Measurements from ENCODE around the gene HAND2.

HAND2 gene

GRCh38 chr4:173499658-173500535 is 30.1 kb downstream of the HAND2 start:
- Histone ChIP-seq H3K4me1 (ENCODE audit: insufficient read depth, low read length) (no peaks in the 10 kb centered on the region), H2AFZ (ENCODE audit: low read depth, low read length) (no peak overlapping the region), H3K9me3 (ENCODE audit: low read length) (no peaks in the 10 kb centered on the region), H3K27me3 (ENCODE audit: insufficient read depth, low read length) (peaks cover 37% of the 10 kb centered on the region), H3K36me3 (ENCODE audit: insufficient read depth, low read length) (no peaks in the 10 kb centered on the region), H3K4me3 (ENCODE audit: low read length) (no peak overlapping the region)

- H3K36me3 ChIP-seq (ENCODE audit: insufficient read depth, low read length), result no peaks in the 10 kb centered on the region
- no peak overlapping the region for H3K4me3 ChIP-seq (ENCODE audit: low read length)
- H3K9me3 ChIP-seq (ENCODE audit: low read length), result no peaks in the 10 kb centered on the region
- peaks cover 4% of the 10 kb centered on the region for H3K4me1 ChIP-seq (ENCODE audit: insufficient read depth, low read length)
- no peak overlapping the region for H2AFZ ChIP-seq (ENCODE audit: low read depth, low read length)
- H3K27me3 ChIP-seq (ENCODE audit: insufficient read depth, low read length), result peaks cover 34% of the 10 kb centered on the region
These were observed 31.3 kb downstream of the HAND2 start for GRCh38 chr4:173498771-173499170.

DNA sequence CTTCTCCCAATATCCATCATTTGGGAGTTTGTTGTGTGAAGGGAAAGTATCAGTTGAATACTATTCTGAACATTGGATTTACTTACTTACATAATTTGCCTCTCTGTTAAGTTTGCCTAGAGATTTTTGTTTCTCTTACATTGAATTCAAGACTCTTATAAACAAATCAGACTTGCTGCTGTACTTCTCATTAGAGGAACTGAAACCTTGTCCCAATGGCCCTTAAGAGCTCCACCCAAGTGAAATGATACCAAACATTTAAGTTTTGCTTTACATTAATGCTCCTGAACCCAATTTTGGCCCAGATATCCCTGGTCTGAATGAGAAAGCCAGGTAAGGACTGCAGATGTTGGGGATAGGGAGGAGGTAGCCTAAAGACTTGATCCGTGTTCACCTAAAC is 32.0 kb downstream of the HAND2 start:
- Histone ChIP-seq H3K4me1 (ENCODE audit: insufficient read depth, low read length) (peaks cover 4% of the 10 kb centered on the region), H2AFZ (ENCODE audit: low read depth, low read length) (no peak overlapping the region), H3K27me3 (ENCODE audit: insufficient read depth, low read length) (peaks cover 34% of the 10 kb centered on the region), H3K9me3 (ENCODE audit: low read length) (no peaks in the 10 kb centered on the region), H3K4me3 (ENCODE audit: low read length) (no peak overlapping the region), H3K36me3 (ENCODE audit: insufficient read depth, low read length) (no peaks in the 10 kb centered on the region)

DNA sequence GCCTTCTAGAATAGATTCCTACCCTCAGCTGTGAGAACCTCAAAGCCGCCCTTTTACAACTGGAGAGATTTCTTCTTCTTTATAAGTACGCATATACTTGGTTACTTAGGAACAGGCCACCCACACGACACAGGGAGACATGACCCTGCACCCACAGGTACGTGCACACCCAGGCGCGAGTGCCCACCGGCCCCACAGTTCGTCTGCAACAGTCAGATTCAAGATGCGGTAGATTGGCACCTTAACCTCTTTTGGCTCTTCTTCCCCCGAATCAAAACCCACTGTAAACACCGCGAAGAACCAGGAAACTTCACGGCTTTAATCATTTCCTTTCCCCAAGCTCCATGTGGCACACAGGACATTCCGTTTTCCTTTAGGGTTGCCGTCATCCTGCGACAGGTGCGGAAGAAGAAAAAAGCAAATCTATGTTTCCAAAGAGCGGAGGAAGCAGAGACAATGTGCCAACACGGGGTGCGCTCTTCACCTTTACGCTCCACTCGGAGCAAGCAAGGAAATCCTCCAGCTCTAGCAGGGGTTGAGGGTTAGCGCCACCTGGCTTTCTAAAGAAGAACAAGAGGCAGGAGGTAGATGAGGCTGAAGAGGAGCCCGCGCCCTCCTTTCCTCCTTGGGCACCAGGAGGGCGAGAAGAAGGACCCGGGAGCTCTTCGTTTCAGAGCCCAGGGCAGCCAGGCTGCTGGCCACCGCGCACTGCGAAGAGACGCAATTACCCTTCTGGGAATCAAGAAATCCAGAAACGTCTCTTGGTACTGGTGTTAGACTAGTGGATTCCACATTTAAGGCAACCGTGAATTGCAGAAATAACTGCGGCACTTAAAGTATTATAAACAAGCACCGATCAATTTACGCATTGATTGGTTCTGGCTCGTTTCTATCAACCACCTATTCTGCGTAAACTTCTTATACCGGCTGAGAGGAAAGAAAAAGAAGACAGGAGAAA is 35.7 kb downstream of the HAND2 start:
- peak overlapping the region; percentile 22 for H3K4me3 ChIP-seq (ENCODE audit: low read length)

GRCh38 chr4:173493041-173493440 is 37.0 kb downstream of the HAND2 start:
- no peaks in the 10 kb centered on the region for H3K36me3 ChIP-seq (ENCODE audit: insufficient read depth, low read length)
- no peaks in the 10 kb centered on the region for H3K9me3 ChIP-seq (ENCODE audit: low read length)
- no peak overlapping the region for H2AFZ ChIP-seq (ENCODE audit: low read depth, low read length)
- H3K4me1 ChIP-seq (ENCODE audit: insufficient read depth, low read length), result peaks cover 4% of the 10 kb centered on the region
- H3K27me3 ChIP-seq (ENCODE audit: insufficient read depth, low read length), result peaks cover 26% of the 10 kb centered on the region
- H3K4me3 ChIP-seq (ENCODE audit: low read length), result no peak overlapping the region

More for the DNA sequence above, 35.7 kb downstream of the HAND2 start:
- peaks cover 28% of the 10 kb centered on the region for H3K27me3 ChIP-seq (ENCODE audit: insufficient read depth, low read length)
- peaks cover 4% of the 10 kb centered on the region for H3K4me1 ChIP-seq (ENCODE audit: insufficient read depth, low read length)
- no peaks in the 10 kb centered on the region for H3K36me3 ChIP-seq (ENCODE audit: insufficient read depth, low read length)
- H3K9me3 ChIP-seq (ENCODE audit: low read length), result no peaks in the 10 kb centered on the region
- no peak overlapping the region for H2AFZ ChIP-seq (ENCODE audit: low read depth, low read length)

DNA sequence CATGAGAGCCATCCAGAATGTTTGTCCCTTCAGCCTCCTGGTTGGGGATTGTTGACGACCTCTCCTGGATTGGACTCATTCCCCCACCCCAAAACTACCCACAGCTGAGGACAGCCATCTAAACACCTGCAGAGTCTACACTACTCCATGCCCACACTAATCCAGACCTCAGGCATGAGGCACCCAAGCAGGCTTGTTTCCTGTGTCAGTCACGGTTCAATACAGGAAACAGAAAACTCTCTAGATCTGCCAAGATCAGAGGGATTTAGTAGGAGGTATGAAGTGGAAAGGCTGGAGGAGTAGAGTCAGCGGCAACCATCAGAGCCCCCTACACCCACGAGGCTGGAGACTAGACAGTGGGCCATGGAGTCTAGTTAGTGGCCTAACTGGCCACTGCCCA is 37.7 kb downstream of the HAND2 start:
- Histone ChIP-seq H3K36me3 (ENCODE audit: insufficient read depth, low read length) (no peaks in the 10 kb centered on the region), H3K27me3 (ENCODE audit: insufficient read depth, low read length) (peaks cover 26% of the 10 kb centered on the region), H3K9me3 (ENCODE audit: low read length) (no peaks in the 10 kb centered on the region), H3K4me3 (ENCODE audit: low read length) (no peak overlapping the region), H2AFZ (ENCODE audit: low read depth, low read length) (no peak overlapping the region), H3K4me1 (ENCODE audit: insufficient read depth, low read length) (peaks cover 4% of the 10 kb centered on the region)

DNA sequence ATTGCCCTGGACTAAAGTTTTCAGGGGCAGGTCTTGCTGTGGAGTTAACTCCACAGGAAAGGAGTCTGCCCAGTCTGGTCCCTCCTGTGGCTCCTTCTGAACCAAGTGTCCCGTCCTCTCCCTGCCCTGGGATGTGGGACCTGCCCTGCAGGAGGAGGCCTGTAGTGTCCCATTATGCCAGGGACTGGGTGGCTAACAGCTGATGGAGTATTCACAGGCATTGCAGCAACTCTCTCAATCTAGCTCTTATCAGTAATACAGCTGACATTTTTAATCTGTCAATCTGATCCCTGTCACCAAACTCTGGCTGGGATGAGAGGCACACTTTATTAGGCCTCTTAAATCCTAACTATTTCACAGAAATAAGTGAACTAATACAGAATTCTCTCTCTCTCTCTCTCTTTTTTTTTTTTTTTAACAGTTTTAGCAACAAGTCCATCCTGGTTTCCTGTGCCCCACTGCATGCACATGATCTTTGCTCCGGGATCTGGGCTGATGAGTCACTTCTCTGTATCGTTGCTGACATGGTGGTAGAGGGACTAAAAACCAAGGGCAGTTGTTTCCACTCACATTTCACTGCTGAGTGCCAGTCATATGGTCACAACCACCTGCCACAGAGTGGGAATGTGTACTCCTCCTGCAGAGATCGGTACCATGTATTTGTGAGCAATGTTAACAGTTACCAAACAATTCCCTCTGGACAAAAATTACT is 39.1 kb downstream of the HAND2 start:
- Histone ChIP-seq H2AFZ (ENCODE audit: low read depth, low read length) (no peak overlapping the region), H3K9me3 (ENCODE audit: low read length) (no peaks in the 10 kb centered on the region), H3K36me3 (ENCODE audit: insufficient read depth, low read length) (no peaks in the 10 kb centered on the region), H3K4me3 (ENCODE audit: low read length) (no peak overlapping the region), H3K27me3 (ENCODE audit: insufficient read depth, low read length) (peaks cover 20% of the 10 kb centered on the region), H3K4me1 (ENCODE audit: insufficient read depth, low read length) (peaks cover 4% of the 10 kb centered on the region)

DNA sequence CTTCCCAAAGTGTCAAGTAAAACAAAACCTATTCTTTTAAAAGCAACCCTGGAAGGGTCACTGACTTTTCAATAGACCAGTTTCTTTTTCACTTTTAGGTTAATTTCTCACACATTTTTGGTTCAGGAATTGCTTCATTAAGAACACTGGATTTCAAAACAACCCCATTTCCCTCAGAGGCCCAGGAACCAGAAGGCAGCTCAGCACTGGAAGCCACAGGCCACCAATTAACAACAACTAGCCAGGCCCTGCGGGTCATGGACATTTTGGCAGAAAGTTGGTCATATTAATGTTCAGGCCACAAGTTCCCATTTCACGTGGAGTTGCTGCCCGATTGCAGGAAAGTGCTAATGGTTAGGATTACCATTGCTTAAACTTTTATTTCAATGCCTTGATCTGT is 39.8 kb downstream of the HAND2 start:
- H2AFZ ChIP-seq (ENCODE audit: low read depth, low read length), result no peak overlapping the region
- H3K27me3 ChIP-seq (ENCODE audit: insufficient read depth, low read length), result peaks cover 18% of the 10 kb centered on the region
- no peak overlapping the region for H3K4me3 ChIP-seq (ENCODE audit: low read length)
- no peaks in the 10 kb centered on the region for H3K36me3 ChIP-seq (ENCODE audit: insufficient read depth, low read length)
- H3K4me1 ChIP-seq (ENCODE audit: insufficient read depth, low read length), result peaks cover 4% of the 10 kb centered on the region
- H3K9me3 ChIP-seq (ENCODE audit: low read length), result no peaks in the 10 kb centered on the region

GRCh38 chr4:173489514-173489913 is 40.5 kb downstream of the HAND2 start:
- Histone ChIP-seq H3K27me3 (ENCODE audit: insufficient read depth, low read length) (peaks cover 11% of the 10 kb centered on the region), H3K9me3 (ENCODE audit: low read length) (no peaks in the 10 kb centered on the region)

DNA sequence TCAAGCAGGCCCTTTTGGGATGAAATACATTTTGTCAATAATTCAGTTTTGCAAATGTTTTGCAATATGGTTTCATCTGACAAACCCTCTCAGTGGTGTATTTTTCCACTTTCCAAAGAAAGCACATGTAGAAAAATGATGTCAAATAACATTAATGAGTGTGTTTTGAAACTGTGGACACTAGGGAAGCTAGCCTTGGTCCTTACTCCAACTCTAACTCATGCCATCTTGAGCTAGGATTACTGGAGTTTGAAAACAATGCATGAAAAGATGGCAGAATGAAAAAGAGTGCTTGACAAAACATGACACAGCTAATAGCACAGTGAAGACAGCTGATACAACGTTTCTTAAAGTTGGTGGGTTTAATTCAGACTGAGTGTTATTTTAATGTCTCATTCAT is 41.4 kb downstream of the HAND2 start:
- no peaks in the 10 kb centered on the region for H3K4me1 ChIP-seq (ENCODE audit: insufficient read depth, low read length)
- no peak overlapping the region for H3K4me3 ChIP-seq (ENCODE audit: low read length)
- no peaks in the 10 kb centered on the region for H3K36me3 ChIP-seq (ENCODE audit: insufficient read depth, low read length)
- no peak overlapping the region for H2AFZ ChIP-seq (ENCODE audit: low read depth, low read length)
- H3K27me3 ChIP-seq (ENCODE audit: insufficient read depth, low read length), result peaks cover 10% of the 10 kb centered on the region
- H3K9me3 ChIP-seq (ENCODE audit: low read length), result no peaks in the 10 kb centered on the region

More at GRCh38 chr4:173489514-173489913, 40.5 kb downstream of the HAND2 start:
- H3K4me1 ChIP-seq (ENCODE audit: insufficient read depth, low read length), result peaks cover 4% of the 10 kb centered on the region
- H3K4me3 ChIP-seq (ENCODE audit: low read length), result no peak overlapping the region
- no peak overlapping the region for H2AFZ ChIP-seq (ENCODE audit: low read depth, low read length)
- H3K36me3 ChIP-seq (ENCODE audit: insufficient read depth, low read length), result no peaks in the 10 kb centered on the region

GRCh38 chr4:173488074-173488473 is 42.0 kb downstream of the HAND2 start:
- Histone ChIP-seq H3K4me3 (ENCODE audit: low read length) (no peak overlapping the region), H2AFZ (ENCODE audit: low read depth, low read length) (no peak overlapping the region), H3K9me3 (ENCODE audit: low read length) (no peaks in the 10 kb centered on the region), H3K36me3 (ENCODE audit: insufficient read depth, low read length) (no peaks in the 10 kb centered on the region), H3K27me3 (ENCODE audit: insufficient read depth, low read length) (peaks cover 7% of the 10 kb centered on the region), H3K4me1 (ENCODE audit: insufficient read depth, low read length) (no peaks in the 10 kb centered on the region)

GRCh38 chr4:173486714-173487392 is 43.2 kb downstream of the HAND2 start:
- Histone ChIP-seq H3K4me3 (ENCODE audit: low read length) (no peak overlapping the region), H3K4me1 (ENCODE audit: insufficient read depth, low read length) (no peaks in the 10 kb centered on the region), H2AFZ (ENCODE audit: low read depth, low read length) (no peak overlapping the region), H3K36me3 (ENCODE audit: insufficient read depth, low read length) (no peaks in the 10 kb centered on the region), H3K9me3 (ENCODE audit: low read length) (no peaks in the 10 kb centered on the region), H3K27me3 (ENCODE audit: insufficient read depth, low read length) (no peaks in the 10 kb centered on the region)
